ENCODE measurements around the gene SLC25A29.
"Not testable (repeated sequence)": the region's sequence is repeated elsewhere in the genome, so short reads cannot be mapped to it uniquely, and the experiment has no call there.

The SLC25A29 gene

GRCh38 chr14:100330388-100330931 is 24.2 kb upstream of the SLC25A29 start:
- DNase-seq, result no peak

GRCh38 chr14:100330007-100330344 is 23.7 kb upstream of the SLC25A29 start:
- no peak for DNase-seq

GRCh38 chr14:100329233-100330006 is 23.2 kb upstream of the SLC25A29 start:
- DNase-seq, result no peak

- no peak for DNase-seq
Observed at GRCh38 chr14:100328495-100329163, 22.4 kb upstream of the SLC25A29 start.

GRCh38 chr14:100327128-100327527 is 20.9 kb upstream of the SLC25A29 start:
- DNase-seq, result no peak

GRCh38 chr14:100325958-100326357 is 19.7 kb upstream of the SLC25A29 start:
- DNase-seq, result no peak

- no peak for DNase-seq
Observed at GRCh38 chr14:100325231-100325632, 19.0 kb upstream of the SLC25A29 start.

GRCh38 chr14:100323942-100324307 is 17.7 kb upstream of the SLC25A29 start:
- no peak for DNase-seq

GRCh38 chr14:100323121-100323941 is 17.1 kb upstream of the SLC25A29 start, which contains the start of gene SLC25A47:
Gene SLC25A47 (plus strand): TSS chr14:100323339. CDS start chr14:100323415, 76 bp downstream.
- no peak for DNase-seq

- DNase-seq, result no peak
Observed at GRCh38 chr14:100322138-100322957, 16.1 kb upstream of the SLC25A29 start.

GRCh38 chr14:100321473-100322137 is 15.4 kb upstream of the SLC25A29 start:
- DNase-seq, result no peak

GRCh38 chr14:100320157-100320856 is 14.1 kb upstream of the SLC25A29 start:
- DNase-seq, result no peak

GRCh38 chr14:100317912-100318808 is 11.9 kb upstream of the SLC25A29 start:
- peak; percentile 60 for DNase-seq

- no peak for DNase-seq
Observed at GRCh38 chr14:100317389-100317788, 11.1 kb upstream of the SLC25A29 start.

- no peak for DNase-seq
Observed at GRCh38 chr14:100314724-100315123, 8.5 kb upstream of the SLC25A29 start.

GRCh38 chr14:100313464-100314230 is 7.4 kb upstream of the SLC25A29 start:
- DNase-seq, result no peak

GRCh38 chr14:100312877-100313400 is 6.7 kb upstream of the SLC25A29 start:
- DNase-seq, result no peak

GRCh38 chr14:100312110-100312876 is 6.0 kb upstream of the SLC25A29 start:
- DNase-seq, result not testable (repeated sequence)

Data from activated CD4-positive, alpha-beta T cell treated with anti-CD3 and anti-CD28 coated beads for 1 hour (primary cell).